ENCODE measurements around the gene TPRG1. TPM values are rescaled to one million over a fixed set of nuclear protein-coding genes. Genes with fewer than 3 reads are reported as not detected.

TPRG1 gene
- total and polyA plus RNA-seq, 8 donors: 0.12 to 4.4 (median 1.2) TPM; not detected in 1

GRCh38 chr3:189272500-189273119, 100.8 kb downstream of the TPRG1 start:
- Histone ChIP-seq H3K4me3 (no peak overlapping the region), H3K27me3 (peaks cover 0 to 1% (median 0%) of the 10 kb centered on the region in 4 donors), H3K9me3 (no peaks in the 10 kb centered on the region), H3K27ac (no peak overlapping the region), H3K4me1 (no peaks in the 10 kb centered on the region), H3K36me3 (no peaks in the 10 kb centered on the region)
- DNase-seq (no peak), FAIRE-seq (no peak), ATAC-seq (no peak)
- 61 to 65% methylated on average over 4 of the region's 4 CpGs for WGBS, 2 donors
- intact Hi-C loops (cut with DNase I): no loop called here
- TF ChIP-seq CTCF (IDR thresholded peaks at IDR 0.05): no peak

DNA sequence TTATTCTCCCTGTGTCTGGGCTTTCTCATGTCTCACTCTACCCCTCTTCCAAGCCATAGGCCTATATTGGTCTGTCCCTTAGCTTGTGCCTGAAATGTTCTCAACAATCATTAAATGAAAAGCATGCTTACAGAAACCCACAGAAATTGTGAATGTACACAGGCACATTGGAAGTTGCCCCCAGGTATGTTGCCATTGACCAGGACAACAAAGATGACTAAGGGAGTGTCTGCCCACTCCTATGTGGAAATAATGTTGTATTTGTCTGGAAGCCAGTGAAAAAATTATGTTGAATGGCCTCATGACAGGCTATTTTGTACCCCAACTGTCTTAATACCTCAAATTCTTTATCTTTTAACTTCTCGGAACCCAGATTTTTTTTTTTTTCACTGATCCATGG, 102.0 kb downstream of the TPRG1 start:
- ATAC-seq: no peak
- intact Hi-C loops (cut with DNase I): no loop called here

GRCh38 chr3:189275182-189275581, 103.4 kb downstream of the TPRG1 start:
- no peak for TF ChIP-seq CTCF (IDR thresholded peaks at IDR 0.05)

More for the DNA sequence above, 102.0 kb downstream of the TPRG1 start:
- DNase-seq (no peak), FAIRE-seq (no peak)
- Histone ChIP-seq H3K27me3 (no peaks in the 10 kb centered on the region), H3K27ac (no peak overlapping the region), H3K9me3 (no peaks in the 10 kb centered on the region), H3K4me3 (no peak overlapping the region), H3K4me1 (no peaks in the 10 kb centered on the region), H3K36me3 (no peaks in the 10 kb centered on the region)
- TF ChIP-seq CTCF (IDR thresholded peaks at IDR 0.05): no peak
- WGBS, 2 donors: 76 to 83% methylated on average over 1 of the region's 1 CpG

GRCh38 chr3:189275852-189276251, 104.1 kb downstream of the TPRG1 start:
- Histone ChIP-seq H3K4me3 (no peak overlapping the region), H3K27ac (no peak overlapping the region), H3K27me3 (no peaks in the 10 kb centered on the region), H3K4me1 (no peaks in the 10 kb centered on the region), H3K36me3 (no peaks in the 10 kb centered on the region), H3K9me3 (no peaks in the 10 kb centered on the region)
- 79 to 82% methylated on average over 2 of the region's 2 CpGs for WGBS, 2 donors
- no peak for TF ChIP-seq CTCF (IDR thresholded peaks at IDR 0.05)
- intact Hi-C loops (cut with DNase I): no loop called here
- ATAC-seq: no peak
- DNase-seq: no peak
- FAIRE-seq: no peak

More at GRCh38 chr3:189275182-189275581, 103.4 kb downstream of the TPRG1 start:
- intact Hi-C loops (cut with DNase I): no loop called here
- no peaks in the 10 kb centered on the region for H3K4me1 ChIP-seq
- H3K9me3 ChIP-seq: no peaks in the 10 kb centered on the region
- DNase-seq (no peak), ATAC-seq (no peak), FAIRE-seq (no peak)
- no peaks in the 10 kb centered on the region for H3K36me3 ChIP-seq
- H3K4me3 ChIP-seq: no peak overlapping the region
- WGBS, 2 donors: 65 to 76% methylated on average over 2 of the region's 2 CpGs
- no peaks in the 10 kb centered on the region for H3K27me3 ChIP-seq
- H3K27ac ChIP-seq: no peak overlapping the region

DNA sequence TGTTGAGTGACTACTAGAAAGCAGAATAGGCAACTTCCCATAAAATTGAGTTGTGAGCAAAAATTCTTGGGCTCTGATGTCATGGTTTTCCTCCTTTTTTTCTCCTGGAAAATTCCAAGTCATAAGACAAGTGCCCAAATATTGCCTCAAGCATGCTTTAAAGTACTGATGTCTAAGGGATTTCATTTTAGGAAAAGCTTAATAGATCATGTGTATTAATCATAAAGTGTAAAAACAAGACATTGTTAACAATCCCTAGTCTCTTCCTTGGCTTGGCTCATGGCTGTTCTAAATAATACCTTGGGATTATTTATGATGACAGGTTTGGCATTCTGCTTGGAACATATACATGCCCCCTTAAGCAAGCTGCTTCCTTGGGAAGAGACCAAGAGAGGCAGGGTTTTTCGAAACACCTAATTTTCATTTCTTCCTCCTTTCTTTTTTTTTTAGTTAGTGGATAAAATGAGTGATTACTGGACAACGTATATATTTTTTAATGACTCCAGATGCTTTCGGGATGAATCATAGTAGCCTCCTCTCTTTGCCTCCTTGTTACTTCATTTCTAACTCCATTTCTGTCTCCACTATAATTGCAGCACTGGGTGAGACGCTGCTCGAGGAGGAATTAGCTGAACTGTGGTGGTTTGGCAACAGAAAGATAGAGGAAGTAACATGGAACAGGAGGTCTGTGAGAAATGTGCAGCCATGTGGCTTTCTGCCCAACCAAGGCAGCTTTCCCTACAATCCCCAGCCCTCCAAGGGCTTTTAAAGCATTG, 104.9 kb downstream of the TPRG1 start:
- intact Hi-C loops (cut with DNase I): no loop called here
- WGBS, 2 donors: 50 to 61% methylated on average over 5 of the region's 5 CpGs
- no peaks in the 10 kb centered on the region for H3K36me3 ChIP-seq
- ATAC-seq (peak in 2 of 4 donors; percentile 72 to 80), DNase-seq (no peak), FAIRE-seq (no peak)
- H3K4me3 ChIP-seq: no peak overlapping the region
- no peaks in the 10 kb centered on the region for H3K4me1 ChIP-seq
- H3K27ac ChIP-seq: no peak overlapping the region
- H3K27me3 ChIP-seq: no peaks in the 10 kb centered on the region
- no peaks in the 10 kb centered on the region for H3K9me3 ChIP-seq
- no peak for TF ChIP-seq CTCF (IDR thresholded peaks at IDR 0.05)

Data from pancreas (tissue), 10 donors.